Transverse colon (tissue), 3 donors: Measurements from ENCODE around the gene SESN1.

Experiments used
- EP300 ChIP-seq: sonication (generic); formaldehyde crosslinking; IDR thresholded peaks from one replicate; pipeline ENCODE4 v1.6.1; 2017; ENCODE audit warnings: antibody characterized with exemption, low read depth
- POLR2A ChIP-seq: fragments of 450-650 bp; IDR thresholded peaks from one replicate; pipeline ENCODE4 v1.6.1; 2016; ENCODE audit warnings: antibody characterized with exemption, mild to moderate bottlenecking, moderate library complexity
- TF ChIP-seq, protein P1 (sequence below), 5 experiments: fragments of 200-600 bp in 3 of 5; fragments of 450-650 bp in 2 of 5; sonication (generic) in 3 of 5; IDR thresholded peaks; 1 replicate in 2 of 5; 2 replicates in 3 of 5; pipeline ENCODE4 v1.5.1; 2016 to 2017; ENCODE audit warnings: antibody characterized with exemption in 5 of 5, inconsistent platforms in 3 of 5, mild to moderate bottlenecking in 2 of 5, moderate library complexity in 1 of 5

DNA sequence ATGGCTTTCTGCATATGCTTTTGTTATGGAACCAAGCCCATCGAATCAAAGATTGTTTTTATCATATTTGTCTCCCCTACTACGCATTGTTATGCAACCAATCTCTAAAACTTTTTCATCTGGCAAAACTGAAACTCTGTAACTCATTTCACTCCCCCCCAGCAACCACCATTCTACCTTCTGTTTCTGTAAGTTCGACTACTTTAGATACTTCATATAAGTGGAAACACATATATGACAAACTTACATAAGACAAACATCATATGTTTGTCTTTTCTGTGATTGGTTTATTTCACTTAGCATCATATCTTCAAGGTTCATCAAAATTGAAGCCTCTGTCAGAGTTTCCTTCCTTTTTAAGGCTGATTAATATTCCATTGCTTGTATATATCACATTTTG, 35.4 kb upstream of the SESN1 start:
- TF ChIP-seq, protein P1, sequence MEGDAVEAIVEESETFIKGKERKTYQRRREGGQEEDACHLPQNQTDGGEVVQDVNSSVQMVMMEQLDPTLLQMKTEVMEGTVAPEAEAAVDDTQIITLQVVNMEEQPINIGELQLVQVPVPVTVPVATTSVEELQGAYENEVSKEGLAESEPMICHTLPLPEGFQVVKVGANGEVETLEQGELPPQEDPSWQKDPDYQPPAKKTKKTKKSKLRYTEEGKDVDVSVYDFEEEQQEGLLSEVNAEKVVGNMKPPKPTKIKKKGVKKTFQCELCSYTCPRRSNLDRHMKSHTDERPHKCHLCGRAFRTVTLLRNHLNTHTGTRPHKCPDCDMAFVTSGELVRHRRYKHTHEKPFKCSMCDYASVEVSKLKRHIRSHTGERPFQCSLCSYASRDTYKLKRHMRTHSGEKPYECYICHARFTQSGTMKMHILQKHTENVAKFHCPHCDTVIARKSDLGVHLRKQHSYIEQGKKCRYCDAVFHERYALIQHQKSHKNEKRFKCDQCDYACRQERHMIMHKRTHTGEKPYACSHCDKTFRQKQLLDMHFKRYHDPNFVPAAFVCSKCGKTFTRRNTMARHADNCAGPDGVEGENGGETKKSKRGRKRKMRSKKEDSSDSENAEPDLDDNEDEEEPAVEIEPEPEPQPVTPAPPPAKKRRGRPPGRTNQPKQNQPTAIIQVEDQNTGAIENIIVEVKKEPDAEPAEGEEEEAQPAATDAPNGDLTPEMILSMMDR (IDR thresholded peaks at IDR 0.05) = no peak
- TF ChIP-seq POLR2A (no peak), EP300 (no peak)
